ENCODE results near the gene NINJ2. TPM values are rescaled to one million over a fixed set of nuclear protein-coding genes. Genes with fewer than 3 reads are reported as not detected.
"Not testable (repeated sequence)": the region's sequence is repeated elsewhere in the genome, so short reads cannot be mapped to it uniquely, and the experiment has no call there.

Gene NINJ2
- total RNA-seq, 4 donors from 2014 or later = 0.97 to 5.4 (median 2.3) TPM; not detected in 1

DNA sequence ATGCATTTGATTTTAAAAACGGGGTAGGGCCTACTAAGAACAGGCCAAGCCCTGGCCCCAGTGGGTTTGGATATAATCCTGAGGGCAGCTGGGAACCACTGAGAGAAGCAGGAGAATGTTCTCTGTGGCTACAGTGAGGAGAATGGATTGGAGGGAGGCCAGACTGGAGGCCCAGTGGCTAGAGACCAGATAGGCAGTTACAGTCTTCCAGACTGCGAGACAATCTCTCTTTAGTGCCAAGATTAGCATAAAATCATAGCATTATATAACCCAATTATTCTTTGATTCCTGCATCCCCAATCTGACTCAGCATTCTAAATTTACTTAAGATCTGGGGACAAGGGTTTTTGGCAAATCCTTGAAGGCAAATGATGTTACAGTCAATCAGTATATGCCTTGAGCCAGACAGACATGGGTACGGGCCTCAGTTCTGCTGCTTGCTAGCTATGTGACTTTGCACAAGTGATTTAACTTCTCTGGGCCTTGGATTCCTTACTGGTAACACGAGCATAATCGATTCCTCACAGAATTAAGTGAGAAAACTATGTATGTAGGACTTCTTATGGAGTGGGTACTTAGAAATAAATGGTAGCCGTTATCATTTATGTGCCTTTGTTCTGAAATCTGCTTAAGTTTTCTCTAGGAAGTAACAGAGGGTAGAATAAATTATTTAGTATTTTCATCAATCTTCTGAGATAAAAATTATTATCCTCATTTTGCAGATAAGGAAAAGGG, 18.3 kb downstream of the NINJ2 start:
- Histone ChIP-seq H3K36me3 (no peaks in the 10 kb centered on the region), H3K27ac (peak overlapping the region; percentile 92 to 97), H3K9me3 (no peaks in the 10 kb centered on the region), H3K4me1 (peaks cover 8 to 15% of the 10 kb centered on the region in 2 donors), H3K27me3 (no peaks in the 10 kb centered on the region), H3K4me3 (no peak overlapping the region)
- DNase-seq = no peak
- TF ChIP-seq, protein P1, sequence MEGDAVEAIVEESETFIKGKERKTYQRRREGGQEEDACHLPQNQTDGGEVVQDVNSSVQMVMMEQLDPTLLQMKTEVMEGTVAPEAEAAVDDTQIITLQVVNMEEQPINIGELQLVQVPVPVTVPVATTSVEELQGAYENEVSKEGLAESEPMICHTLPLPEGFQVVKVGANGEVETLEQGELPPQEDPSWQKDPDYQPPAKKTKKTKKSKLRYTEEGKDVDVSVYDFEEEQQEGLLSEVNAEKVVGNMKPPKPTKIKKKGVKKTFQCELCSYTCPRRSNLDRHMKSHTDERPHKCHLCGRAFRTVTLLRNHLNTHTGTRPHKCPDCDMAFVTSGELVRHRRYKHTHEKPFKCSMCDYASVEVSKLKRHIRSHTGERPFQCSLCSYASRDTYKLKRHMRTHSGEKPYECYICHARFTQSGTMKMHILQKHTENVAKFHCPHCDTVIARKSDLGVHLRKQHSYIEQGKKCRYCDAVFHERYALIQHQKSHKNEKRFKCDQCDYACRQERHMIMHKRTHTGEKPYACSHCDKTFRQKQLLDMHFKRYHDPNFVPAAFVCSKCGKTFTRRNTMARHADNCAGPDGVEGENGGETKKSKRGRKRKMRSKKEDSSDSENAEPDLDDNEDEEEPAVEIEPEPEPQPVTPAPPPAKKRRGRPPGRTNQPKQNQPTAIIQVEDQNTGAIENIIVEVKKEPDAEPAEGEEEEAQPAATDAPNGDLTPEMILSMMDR (IDR thresholded peaks at IDR 0.05) = no peak
- no peak for TF ChIP-seq POLR2A (IDR thresholded peaks at IDR 0.05)
- intact Hi-C loops (cut with DNase I; ENCODE audit: low total_unique reads) = loop anchor here (10.0 kb wide), 1 partner anchor 110 kb away; the partner anchor contains the start of gene WNK1

DNA sequence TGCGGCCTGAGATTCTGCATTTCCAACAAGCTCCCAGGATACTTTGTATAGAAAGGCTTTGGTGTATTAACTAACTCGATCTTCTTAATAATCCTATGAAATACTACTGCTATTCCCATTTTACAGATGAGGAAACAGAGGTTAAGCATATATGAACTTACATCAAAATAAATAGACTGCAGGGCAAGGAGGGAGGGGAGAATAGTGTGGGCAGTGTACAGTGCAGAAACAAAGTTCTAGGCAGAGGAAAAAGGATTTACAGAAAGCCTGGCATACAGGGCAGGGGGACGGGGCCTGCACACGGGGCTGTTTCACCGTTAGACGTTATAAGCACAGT, 19.0 kb downstream of the NINJ2 start:
- TF ChIP-seq, protein P1 (IDR thresholded peaks at IDR 0.05) = no peak
- no peak for TF ChIP-seq POLR2A (IDR thresholded peaks at IDR 0.05)
- Histone ChIP-seq H3K27me3 (no peaks in the 10 kb centered on the region), H3K36me3 (no peaks in the 10 kb centered on the region), H3K4me1 (peaks cover 8 to 15% of the 10 kb centered on the region in 2 donors), H3K27ac (peak overlapping the region; percentile 92 to 97), H3K4me3 (no peak overlapping the region), H3K9me3 (no peaks in the 10 kb centered on the region)
- DNase-seq = no peak
- intact Hi-C loops (cut with DNase I; ENCODE audit: low total_unique reads) = loop anchor here (10.0 kb wide), 1 partner anchor 111 kb away; the partner anchor contains the start of gene WNK1

DNA sequence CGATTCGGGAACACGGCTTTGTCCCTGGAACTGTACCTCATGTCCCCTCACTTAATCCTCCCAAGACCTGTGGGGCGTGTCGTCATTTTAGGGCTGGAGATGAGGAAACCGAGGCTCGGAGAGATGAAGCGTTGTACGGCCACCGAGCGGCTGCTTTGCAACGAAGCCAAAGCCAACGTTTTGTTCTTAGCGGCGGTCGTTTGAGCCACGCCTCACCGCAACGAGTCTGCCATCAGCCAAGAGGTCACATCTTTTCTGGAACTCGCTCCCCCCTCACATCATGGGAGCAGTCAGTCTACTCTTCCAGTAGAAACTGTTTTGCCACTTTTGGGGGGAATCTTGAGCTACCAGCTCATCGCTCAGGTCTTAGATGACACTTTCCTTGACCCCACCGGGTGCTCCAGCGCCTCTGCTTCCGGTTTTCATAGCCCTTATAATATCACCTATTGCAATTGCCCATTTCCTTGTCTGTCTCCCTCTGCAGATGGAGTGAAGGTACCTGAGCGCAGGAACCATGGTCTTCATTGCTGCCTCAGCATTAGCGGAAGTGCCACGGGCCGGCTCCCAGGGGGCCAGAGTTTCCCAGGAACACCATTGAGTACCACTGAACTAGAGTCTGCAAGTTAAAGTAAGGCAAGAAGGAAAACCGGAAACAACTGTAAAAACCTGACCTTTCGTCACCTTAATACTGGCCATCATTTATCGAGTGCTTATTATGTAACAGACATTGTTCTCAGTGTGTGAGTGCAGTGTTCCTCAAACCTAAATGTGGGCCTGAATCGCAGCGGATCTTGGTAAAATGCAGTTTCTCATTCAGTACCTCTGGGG, 19.6 kb downstream of the NINJ2 start:
- TF ChIP-seq, protein P1 (IDR thresholded peaks at IDR 0.05) = no peak
- TF ChIP-seq POLR2A (IDR thresholded peaks at IDR 0.05) = no peak
- peak; percentile 32 to 41 for DNase-seq
- Histone ChIP-seq H3K4me1 (peaks cover 8 to 15% of the 10 kb centered on the region in 2 donors), H3K9me3 (no peaks in the 10 kb centered on the region), H3K27me3 (no peaks in the 10 kb centered on the region), H3K27ac (peak overlapping the region; percentile 92 to 97), H3K36me3 (no peaks in the 10 kb centered on the region), H3K4me3 (peak overlapping the region; percentile 53 to 57)
- intact Hi-C loops (cut with DNase I; ENCODE audit: low total_unique reads) = loop anchor here (2.0 to 10.0 kb wide), 2 partner anchors 67 to 111 kb away; partner anchors contain the start of gene WNK1

DNA sequence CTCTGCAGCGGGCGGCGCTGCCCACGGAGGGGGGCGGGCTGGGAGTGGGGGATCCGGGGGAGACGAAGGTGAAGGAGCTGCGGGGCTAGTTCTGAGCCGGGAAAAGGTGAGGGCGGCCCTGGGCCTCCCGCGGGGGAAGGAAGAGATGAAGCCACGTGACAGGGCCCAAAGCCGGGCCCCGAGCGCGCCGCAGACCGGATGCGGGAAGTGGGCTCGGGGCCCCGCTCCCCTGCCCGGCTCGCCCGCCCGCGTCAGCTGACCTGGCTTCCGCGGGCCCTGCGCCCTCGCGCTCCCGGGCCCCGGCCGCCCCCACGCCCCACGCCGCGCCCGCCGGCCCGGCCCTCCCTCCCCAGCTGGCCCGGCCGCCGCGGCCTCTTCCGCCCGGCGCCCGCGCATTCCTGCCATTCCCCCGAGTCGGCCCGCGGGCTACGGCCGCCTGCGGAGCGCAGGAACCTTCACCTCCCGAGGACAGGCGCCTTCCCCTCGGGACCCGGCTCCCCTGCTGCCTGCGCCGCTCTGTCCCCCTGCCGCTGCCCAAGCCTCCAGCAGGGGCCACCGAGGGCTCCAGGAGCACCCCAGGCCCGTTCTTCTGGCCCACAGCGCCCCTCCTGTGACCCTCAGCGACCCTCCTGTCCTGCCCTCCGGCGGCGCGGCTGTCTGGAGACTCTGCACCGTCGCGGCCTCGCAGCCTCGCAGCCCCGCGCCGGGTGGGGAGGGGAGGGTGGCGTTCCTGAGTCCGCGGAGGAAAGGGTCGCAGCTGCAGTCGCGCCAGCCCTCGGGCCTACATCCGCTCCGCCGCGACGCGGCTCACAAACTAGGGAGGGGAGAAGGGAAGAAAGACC, 20.4 kb downstream of the NINJ2 start:
- Histone ChIP-seq H3K4me3 (peak overlapping the region; percentile 53 to 57), H3K9me3 (no peaks in the 10 kb centered on the region), H3K4me1 (peaks cover 8 to 15% of the 10 kb centered on the region in 2 donors), H3K27me3 (no peaks in the 10 kb centered on the region), H3K27ac (peak overlapping the region; percentile 92 to 97), H3K36me3 (no peaks in the 10 kb centered on the region)
- intact Hi-C loops (cut with DNase I; ENCODE audit: low total_unique reads) = loop anchor here (2.0 to 10.0 kb wide), 2 partner anchors 66 to 112 kb away; partner anchors contain the start of gene WNK1
- TF ChIP-seq, protein P1 (IDR thresholded peaks at IDR 0.05) = peak in 3 of 4 experiments; percentile 21 to 35 (median 33)
- no peak for TF ChIP-seq POLR2A (IDR thresholded peaks at IDR 0.05)
- DNase-seq = peak; percentile 63 to 74

DNA sequence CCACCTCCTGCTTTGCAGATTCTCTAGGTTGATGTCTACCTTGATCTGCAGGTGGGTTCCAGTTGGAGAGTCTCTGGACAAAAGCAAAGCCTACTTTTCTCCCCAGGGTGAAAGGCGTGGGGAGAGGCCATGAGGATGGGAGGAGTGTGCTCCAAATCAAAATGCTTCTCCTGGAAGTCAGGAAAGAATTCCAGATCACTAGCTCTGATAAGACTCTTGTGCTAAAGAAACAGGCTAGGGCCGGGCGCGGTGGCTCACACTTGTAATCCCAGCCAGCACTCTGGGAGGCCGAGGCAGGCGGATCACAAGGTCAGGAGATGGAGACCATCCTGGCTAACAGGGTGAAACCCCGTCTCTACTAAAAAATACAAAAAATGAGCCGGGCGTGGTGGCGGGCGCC, 21.9 kb downstream of the NINJ2 start:
- not testable (repeated sequence) for H3K9me3 ChIP-seq, H3K36me3 ChIP-seq, H3K4me3 ChIP-seq, H3K4me1 ChIP-seq, H3K27me3 ChIP-seq, H3K27ac ChIP-seq
- intact Hi-C loops (cut with DNase I; ENCODE audit: low total_unique reads) = loop anchor here (10.0 kb wide), 1 partner anchor 113 kb away; the partner anchor contains the start of gene WNK1
- DNase-seq = peak in 1 of 2 donors; percentile 11
